Caco-2 (cell line): ENCODE measurements around the gene GALNTL6. TPM values are rescaled to one million over a fixed set of nuclear protein-coding genes. Genes with fewer than 3 reads are reported as not detected.

Experiments used
- BruUV-seq: library from RNA; stranded (reverse); fragments of 400-500 nt; replicated peaks from 2 replicates; lab custom pipeline; 2021; lab: Mats Ljungman, UMichigan
- CTCF ChIA-PET: fragments of 300-600 bp; sonication (Branson Sonifier 250); formaldehyde crosslinking; loops from one replicate; lab custom pipeline; 2022; ENCODE audit warnings: antibody characterized with exemption; lab: Charles Lee
- POLR2A ChIA-PET: fragments of 300-600 bp; sonication (Branson Sonifier 250); formaldehyde crosslinking; loops from one replicate; lab custom pipeline; 2022; ENCODE audit warnings: antibody characterized with exemption; lab: Charles Lee
- DNase-seq, 2 experiments: peaks; one replicate each; pipeline versions ENCODE4 v3.0.0 to v3.0.0-alpha.2; 2020 to 2022
- H3K27me3 ChIP-seq: replicated peaks from 2 replicates; pipeline ENCODE4 v1.6.0; 2011; ENCODE audit warnings: low read length; ENCODE audit not compliant: control insufficient read depth, insufficient read depth
- H3K36me3 ChIP-seq: 2 replicates; pipeline ENCODE4 v1.5.1; 2011; ENCODE audit warnings: low read length; ENCODE audit not compliant: control insufficient read depth, insufficient read depth
- H3K4me1 ChIP-seq: fragments of 250-450 bp; sonication (Bioruptor Pico); 2 replicates; pipeline ENCODE4 v1.5.1; 2020; ENCODE audit warnings: mild to moderate bottlenecking
- H3K4me3 ChIP-seq: 2 replicates; pipeline ENCODE4 v1.5.1; 2011; ENCODE audit warnings: low read depth, mild to moderate bottlenecking, control low read depth, low read length
- H3K9me3 ChIP-seq: fragments of 250-450 bp; sonication (Bioruptor Pico); 2 replicates; pipeline ENCODE4 v1.5.1; 2020; ENCODE audit warnings: mild to moderate bottlenecking, moderate library complexity
- H3K27ac Mint-ChIP-seq: one replicate; pipeline ENCODE4 v1.8.0; 2022; ENCODE audit warnings: mixed read lengths; ENCODE audit not compliant: unreplicated experiment
- H3K27me3 Mint-ChIP-seq: one replicate; pipeline ENCODE4 v1.8.0; 2022; ENCODE audit warnings: mixed read lengths; ENCODE audit not compliant: insufficient read depth, unreplicated experiment
- H3K36me3 Mint-ChIP-seq: one replicate; pipeline ENCODE4 v1.8.0; 2022; ENCODE audit warnings: mild to moderate bottlenecking, mixed read lengths; ENCODE audit not compliant: insufficient read depth, unreplicated experiment
- H3K4me1 Mint-ChIP-seq: one replicate; pipeline ENCODE4 v1.8.0; 2022; ENCODE audit warnings: low read depth, mixed read lengths; ENCODE audit not compliant: unreplicated experiment
- H3K4me3 Mint-ChIP-seq: one replicate; pipeline ENCODE4 v1.8.0; 2022; ENCODE audit warnings: mild to moderate bottlenecking, moderate library complexity, mixed read lengths; ENCODE audit not compliant: unreplicated experiment
- H3K9me3 Mint-ChIP-seq: one replicate; pipeline ENCODE4 v1.8.0; 2022; ENCODE audit warnings: mixed read lengths; ENCODE audit not compliant: unreplicated experiment
- CTCF ChIP-seq, 2 experiments: fragments of 200-600 bp in 1 of 2; IDR thresholded peaks; 1 replicate in 1 of 2; 2 replicates in 1 of 2; pipeline versions ENCODE4 v1.5.1 to v1.8.0; 2011 to 2022; ENCODE audit warnings: antibody characterized with exemption in 1 of 2, control low read depth in 1 of 2, inconsistent platforms in 1 of 2, low read depth in 1 of 2, low read length in 1 of 2, mild to moderate bottlenecking in 1 of 2, moderate library complexity in 1 of 2; ENCODE audit not compliant: insufficient read depth in 1 of 2, severe bottlenecking in 1 of 2, unreplicated experiment in 1 of 2
- intact Hi-C: fragments of 100-400 bp; cut with micrococcal nuclease; formaldehyde crosslinking; loops from one replicate; pipeline ENCODE4 v1.10.0; 2022; ENCODE audit not compliant: unreplicated experiment
- total RNA-seq: library from RNA; stranded (reverse); gene quantifications from 2 replicates; pipeline ENCODE4 v1.2.3, GENCODE V29; 2022

The GALNTL6 gene
- total RNA-seq, 1 experiment from 2014 or later, result not detected

DNA sequence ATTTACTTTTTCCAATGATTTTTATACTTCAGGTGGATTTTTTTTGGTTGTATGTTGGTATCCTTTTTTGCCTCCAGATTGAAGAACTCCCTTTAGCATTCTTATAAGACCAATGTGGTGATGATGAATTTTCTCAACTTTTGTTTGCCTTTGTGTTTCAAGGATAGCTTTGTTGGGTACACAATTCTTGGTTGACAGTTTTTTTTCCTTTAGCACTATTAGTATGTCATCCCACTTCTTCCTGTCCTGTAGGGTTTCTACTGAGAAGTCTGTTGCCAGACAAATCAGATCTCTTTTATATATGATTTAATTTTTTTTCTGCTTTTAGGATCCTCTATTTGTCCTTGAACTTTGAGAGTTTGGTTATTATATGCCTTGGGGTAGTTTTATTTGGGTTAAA, 892.4 kb downstream of the GALNTL6 start:
- H3K27me3 ChIP-seq, result no peaks in the 10 kb centered on the region
- ChIA-PET POLR2A (no interaction called here), CTCF (no interaction called here)
- no peak overlapping the region for H3K4me3 Mint-ChIP-seq
- peaks cover 13% of the 10 kb centered on the region for H3K9me3 ChIP-seq
- H3K4me3 ChIP-seq, result no peak overlapping the region
- no peaks in the 10 kb centered on the region for H3K36me3 ChIP-seq
- 0 out of 2 replicates have a peak, but pooled peaks cover 5% of the 10 kb centered on the region for H3K4me1 ChIP-seq
- intact Hi-C loops, result no loop called here
- H3K27ac Mint-ChIP-seq, result no peak overlapping the region
- no peak for DNase-seq
- no peaks in the 10 kb centered on the region for H3K4me1 Mint-ChIP-seq
- peaks cover 37% of the 10 kb centered on the region for H3K9me3 Mint-ChIP-seq
- no peak for TF ChIP-seq CTCF (IDR thresholded peaks at IDR 0.05; ENCODE audit: insufficient read depth in 1 of 2, low read depth in 1 of 2, low read length in 1 of 2, severe bottlenecking in 1 of 2, unreplicated experiment in 1 of 2)
- no peaks in the 10 kb centered on the region for H3K27me3 Mint-ChIP-seq
- no TSS peak for BruUV-seq
- peaks cover 12% of the 10 kb centered on the region for H3K36me3 Mint-ChIP-seq

GRCh38 chr4:172706000-172706399, 892.8 kb downstream of the GALNTL6 start:
- no peaks in the 10 kb centered on the region for H3K27me3 ChIP-seq
- no peak for DNase-seq
- no peak for TF ChIP-seq CTCF (IDR thresholded peaks at IDR 0.05; ENCODE audit: insufficient read depth in 1 of 2, low read depth in 1 of 2, low read length in 1 of 2, severe bottlenecking in 1 of 2, unreplicated experiment in 1 of 2)
- Mint-ChIP-seq H3K4me1 (no peaks in the 10 kb centered on the region), H3K4me3 (no peak overlapping the region), H3K27ac (no peak overlapping the region), H3K36me3 (peaks cover 12% of the 10 kb centered on the region), H3K27me3 (no peaks in the 10 kb centered on the region), H3K9me3 (peaks cover 41% of the 10 kb centered on the region)
- 0 out of 2 replicates have a peak, but pooled peaks cover 5% of the 10 kb centered on the region for H3K4me1 ChIP-seq
- ChIA-PET POLR2A (no interaction called here), CTCF (no interaction called here)
- peaks cover 13% of the 10 kb centered on the region for H3K9me3 ChIP-seq
- H3K36me3 ChIP-seq, result no peaks in the 10 kb centered on the region
- no peak overlapping the region for H3K4me3 ChIP-seq
- intact Hi-C loops, result no loop called here
- no TSS peak for BruUV-seq

- DNase-seq, result no peak
- intact Hi-C loops, result loop anchor here (1.0 kb wide), 1 partner anchor 19 kb away; no protein-coding TSS in a partner anchor
- no peak overlapping the region for H3K27ac Mint-ChIP-seq
- no peak for TF ChIP-seq CTCF (IDR thresholded peaks at IDR 0.05; ENCODE audit: insufficient read depth in 1 of 2, low read depth in 1 of 2, low read length in 1 of 2, severe bottlenecking in 1 of 2, unreplicated experiment in 1 of 2)
- no peak overlapping the region for H3K4me3 Mint-ChIP-seq
- H3K27me3 ChIP-seq, result no peaks in the 10 kb centered on the region
- no peaks in the 10 kb centered on the region for H3K27me3 Mint-ChIP-seq
- CTCF ChIA-PET, result no interaction called here
- peaks cover 13% of the 10 kb centered on the region for H3K9me3 ChIP-seq
- POLR2A ChIA-PET, result no interaction called here
- H3K4me3 ChIP-seq, result no peak overlapping the region
- H3K36me3 ChIP-seq, result no peaks in the 10 kb centered on the region
- peaks cover 12% of the 10 kb centered on the region for H3K36me3 Mint-ChIP-seq
- H3K4me1 ChIP-seq, result 0 out of 2 replicates have a peak, but pooled peaks cover 5% of the 10 kb centered on the region
- H3K9me3 Mint-ChIP-seq, result peaks cover 52% of the 10 kb centered on the region
- no peaks in the 10 kb centered on the region for H3K4me1 Mint-ChIP-seq
- BruUV-seq, result no TSS peak
Observed at GRCh38 chr4:172707622-172708021, 894.4 kb downstream of the GALNTL6 start.
